WTC11 (cell line): ENCODE measurements around the gene TBCE. TPM values are rescaled to one million over a fixed set of nuclear protein-coding genes. Genes with fewer than 3 reads are reported as not detected.

Source experiments
- ATAC-seq: fragments of 200-7000 bp; cut with Tn5 transposase; 2 replicates; pipeline ENCODE4 v1.10.0; 2021; ENCODE audit warnings: mild to moderate bottlenecking, moderate library complexity
- CTCF ChIA-PET: fragments of 300-600 bp; sonication (Branson Sonifier 250); formaldehyde crosslinking; loops from one replicate; lab custom pipeline; 2021; ENCODE audit warnings: antibody characterized with exemption; lab: Charles Lee
- POLR2A ChIA-PET: fragments of 350-600 bp; sonication (Branson Sonifier 250); formaldehyde crosslinking; loops from one replicate; lab custom pipeline; 2021; ENCODE audit warnings: antibody characterized with exemption; lab: Charles Lee
- DNase-seq: peaks from one replicate; pipeline ENCODE4 v3.0.0; 2021; ENCODE audit warnings: low spot score
- H3K27ac Mint-ChIP-seq: 2 replicates; pipeline ENCODE4 v1.8.0; 2021; ENCODE audit warnings: mixed read lengths
- H3K27me3 Mint-ChIP-seq: 2 replicates; pipeline ENCODE4 v1.8.0; 2021; ENCODE audit warnings: low read depth, mild to moderate bottlenecking, moderate library complexity, mixed read lengths
- H3K36me3 Mint-ChIP-seq: 2 replicates; pipeline ENCODE4 v1.8.0; 2021; ENCODE audit warnings: mixed read lengths
- H3K4me1 Mint-ChIP-seq: 2 replicates; pipeline ENCODE4 v1.8.0; 2022; ENCODE audit warnings: mixed read lengths
- H3K4me3 Mint-ChIP-seq: 2 replicates; pipeline ENCODE4 v1.8.0; 2021; ENCODE audit warnings: mild to moderate bottlenecking, moderate library complexity, mixed read lengths
- H3K9me3 Mint-ChIP-seq: 2 replicates; pipeline ENCODE4 v1.8.0; 2021; ENCODE audit warnings: mixed read lengths
- AFF4 ChIP-seq: sonication (generic); formaldehyde crosslinking; IDR thresholded peaks from 2 replicates; pipeline ENCODE4 v1.8.1; 2023; ENCODE audit warnings: mild to moderate bottlenecking, missing genetic modification reagents, borderline replicate concordance
- ARID4B ChIP-seq: sonication (generic); formaldehyde crosslinking; IDR thresholded peaks from 2 replicates; pipeline ENCODE4 v1.8.0; 2023; ENCODE audit warnings: missing genetic modification reagents, mild to moderate bottlenecking, borderline replicate concordance
- E2F4 ChIP-seq: sonication (generic); formaldehyde crosslinking; IDR thresholded peaks from 2 replicates; pipeline ENCODE4 v1.8.1; 2022; ENCODE audit warnings: low read depth, mild to moderate bottlenecking, moderate library complexity, missing genetic modification reagents, borderline replicate concordance
- E2F5 ChIP-seq: sonication (generic); formaldehyde crosslinking; IDR thresholded peaks from 2 replicates; pipeline ENCODE4 v1.8.1; 2022; ENCODE audit warnings: mild to moderate bottlenecking, moderate library complexity, missing genetic modification reagents
- FOXP1 ChIP-seq: sonication (generic); formaldehyde crosslinking; IDR thresholded peaks from 2 replicates; pipeline ENCODE4 v1.8.0; 2022; ENCODE audit warnings: missing genetic modification reagents, mild to moderate bottlenecking, moderate library complexity, borderline replicate concordance
- JUN ChIP-seq: sonication (generic); formaldehyde crosslinking; IDR thresholded peaks from 2 replicates; pipeline ENCODE4 v1.8.0; 2023; ENCODE audit warnings: mild to moderate bottlenecking, missing genetic modification reagents
- NR1H2 ChIP-seq: sonication (generic); formaldehyde crosslinking; IDR thresholded peaks from 2 replicates; pipeline ENCODE4 v1.9.0; 2021; ENCODE audit warnings: mild to moderate bottlenecking, moderate library complexity, missing genetic modification reagents
- NR2C2 ChIP-seq: sonication (generic); formaldehyde crosslinking; IDR thresholded peaks from 2 replicates; pipeline ENCODE4 v1.8.0; 2022; ENCODE audit warnings: mild to moderate bottlenecking, missing genetic modification reagents
- RELA ChIP-seq: sonication (generic); formaldehyde crosslinking; IDR thresholded peaks from 2 replicates; pipeline ENCODE4 v1.8.1; 2022; ENCODE audit warnings: missing genetic modification reagents, mild to moderate bottlenecking, borderline replicate concordance
- ZNF232 ChIP-seq: sonication (generic); formaldehyde crosslinking; IDR thresholded peaks from 2 replicates; pipeline ENCODE4 v1.8.0; 2022; ENCODE audit warnings: mild to moderate bottlenecking, missing genetic modification reagents
- ZNF263 ChIP-seq: sonication (generic); formaldehyde crosslinking; IDR thresholded peaks from 2 replicates; pipeline ENCODE4 v1.8.1; 2022; ENCODE audit warnings: low read depth, mild to moderate bottlenecking, moderate library complexity, missing genetic modification reagents
- ZNF281 ChIP-seq: sonication (generic); formaldehyde crosslinking; IDR thresholded peaks from 2 replicates; pipeline ENCODE4 v1.8.0; 2023; ENCODE audit warnings: mild to moderate bottlenecking, missing genetic modification reagents
- ZNF416 ChIP-seq: fragments of 250-450 bp; sonication (Bioruptor Pico); IDR thresholded peaks from 2 replicates; pipeline ENCODE4 v1.9.0; 2021; ENCODE audit warnings: mild to moderate bottlenecking, inconsistent platforms
- ZNF532 ChIP-seq: fragments of 250-450 bp; sonication (Bioruptor Pico); IDR thresholded peaks from 2 replicates; pipeline ENCODE4 v1.9.0; 2021; ENCODE audit warnings: mild to moderate bottlenecking, borderline replicate concordance
- total RNA-seq: library from RNA; stranded (reverse); gene quantifications from 3 replicates; pipeline ENCODE4 v1.2.3, GENCODE V29; 2021

Gene TBCE
- total RNA-seq, 1 experiment from 2014 or later = 34.8 TPM

- no peak for TF ChIP-seq ZNF532 (CRISPR knock-in tag)
- no peak for TF ChIP-seq FOXP1 (CRISPR knock-in tag)
- no peak for TF ChIP-seq JUN (CRISPR knock-in tag)
- no peak for TF ChIP-seq ZNF416
- TF ChIP-seq E2F4 (CRISPR knock-in tag) = no peak
- no peak for TF ChIP-seq E2F5
- TF ChIP-seq RELA (CRISPR knock-in tag) = no peak
- no peak for TF ChIP-seq ZNF232 (CRISPR knock-in tag)
- TF ChIP-seq ZNF263 (CRISPR knock-in tag) = no peak
- TF ChIP-seq NR1H2 = no peak
Observed at GRCh38 chr1:235465066-235465465, 97.8 kb downstream of the TBCE start (continued).

GRCh38 chr1:235468004-235468403, 100.8 kb downstream of the TBCE start:
- Mint-ChIP-seq H3K4me3 (no peak overlapping the region), H3K9me3 (0 out of 2 replicates have a peak, but pooled peaks cover 6% of the 10 kb centered on the region), H3K27ac (no peak overlapping the region), H3K36me3 (peaks cover 40% of the 10 kb centered on the region), H3K27me3 (no peaks in the 10 kb centered on the region), H3K4me1 (no peaks in the 10 kb centered on the region)
- ChIA-PET POLR2A (no interaction called here), CTCF (interaction anchor here (0.7 kb wide), 2 partner anchors 14 to 126 kb away, joined by 3 to 4 read pairs; no protein-coding TSS in a partner anchor)
- DNase-seq (no peak), ATAC-seq (no peak)
- TF ChIP-seq AFF4 (CRISPR knock-in tag) (no peak), ARID4B (CRISPR knock-in tag) (no peak), ZNF281 (CRISPR knock-in tag) (no peak), NR2C2 (CRISPR knock-in tag) (no peak), E2F5 (no peak)
